ENCODE results near the gene C1orf226. TPM values are rescaled to one million over a fixed set of nuclear protein-coding genes. Genes with fewer than 3 reads are reported as not detected.

C1orf226 gene, protein sequence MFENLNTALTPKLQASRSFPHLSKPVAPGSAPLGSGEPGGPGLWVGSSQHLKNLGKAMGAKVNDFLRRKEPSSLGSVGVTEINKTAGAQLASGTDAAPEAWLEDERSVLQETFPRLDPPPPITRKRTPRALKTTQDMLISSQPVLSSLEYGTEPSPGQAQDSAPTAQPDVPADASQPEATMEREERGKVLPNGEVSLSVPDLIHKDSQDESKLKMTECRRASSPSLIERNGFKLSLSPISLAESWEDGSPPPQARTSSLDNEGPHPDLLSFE
- polyA plus RNA-seq (2011; rRNA removed) (0.37 and 0.56 TPM in 2 replicates), polyA plus RNA-seq (2017; fragmentation: RNase III; extraction: RNeasy Plus Mini Kit Qiagen cat#74134 plus additional on column Dnase treatment) (0.32 to 0.38 TPM (median 0.33 TPM) in 3 replicates), polyA minus RNA-seq (2011; rRNA and poly(A)+ RNA removed) (0.68 and 1.2 TPM in 2 replicates)
- polyA plus RNA-seq (2012; cell fraction: cytosol; rRNA removed), result 0.26 and 0.39 TPM in 2 replicates
- polyA plus RNA-seq (2012; cell fraction: nucleus; rRNA removed), result 0.96 and 1.2 TPM in 2 replicates

DNA sequence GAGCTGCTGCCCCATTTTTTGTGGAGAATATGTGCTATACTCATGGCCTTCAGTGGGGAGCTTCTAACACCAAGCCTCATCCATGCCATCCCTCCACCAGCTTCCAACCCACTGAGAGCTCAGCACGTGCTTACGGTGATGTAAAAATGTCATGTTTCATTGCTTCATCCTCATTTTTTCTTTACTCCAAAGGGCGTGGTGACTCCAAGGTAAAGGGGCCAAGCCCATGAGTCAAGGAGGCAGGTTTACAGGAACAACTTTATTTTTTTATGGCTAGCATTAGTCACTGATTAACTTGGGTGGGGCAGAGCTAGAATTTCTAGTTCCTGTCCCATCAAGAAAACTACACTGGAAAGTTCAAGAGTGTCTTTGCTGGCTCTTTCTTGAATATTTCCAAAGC, at the start of gene C1orf226:
TSS of gene C1orf226 (plus strand) at position 346 of the 400 bp plus-strand sequence. CDS start 174 bp downstream, outside the sequence.
- ATAC-seq, result peak in 1 of 2 experiments; percentile 40; a peak in 3 of 6 replicates

DNA sequence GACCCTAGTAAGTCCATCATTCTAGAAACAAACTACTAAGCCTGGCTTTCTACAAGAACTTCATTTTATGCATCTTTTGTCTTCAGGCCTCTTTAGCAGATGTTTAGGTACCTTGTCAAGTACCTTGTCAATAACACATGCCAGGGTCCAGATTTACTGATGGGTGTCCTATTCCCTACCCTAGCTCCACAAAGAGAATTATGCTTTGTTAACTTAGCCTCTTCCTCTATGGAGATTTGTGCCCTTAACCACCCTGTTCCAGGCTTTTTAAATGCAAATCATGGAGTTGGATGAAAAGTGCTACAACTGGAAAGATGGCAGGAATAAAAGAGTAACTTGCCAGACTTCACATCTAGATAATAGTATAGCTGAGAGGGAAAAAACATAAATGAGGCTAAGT, 47.5 kb upstream of the C1orf226 start:
- POLR2A ChIA-PET, result no interaction called here
- FAIRE-seq, result no peak

More for the DNA sequence above, at the start of gene C1orf226:
- POLR2A ChIA-PET, result no interaction called here
- CTCF ChIA-PET, result interaction anchor here (0.8 to 5.0 kb wide), 3 partner anchors 10 to 325 kb away, joined by 5 to 35 read pairs (median 10); no protein-coding TSS in a partner anchor
- Histone ChIP-seq H3K4me3 (no peak within 1 kb of the TSS), H3K4me2 (peak within 1 kb of the TSS; percentile 69), H3K9me3 (no peaks in the 10 kb centered on the region), H3K27ac (peak within 1 kb of the TSS; percentile 51 to 70; a peak in 5 of 6 replicates), H3K4me1 (peaks cover 20% of the 10 kb centered on the region)
- TF ChIP-seq CEBPB (IDR thresholded peaks at IDR 0.05) (0 out of 4 replicates have a peak, but pooled peaks of 1 of the 2 experiments have one; percentile 34), BHLHE40 (IDR thresholded peaks at IDR 0.05; ENCODE audit: low read depth, low read length) (peak; percentile 40; the same call in 1 of the 2 replicates), MYC (IDR thresholded peaks at IDR 0.05; ENCODE audit: borderline replicate concordance, low read length) (peak; percentile 29; the same call in 1 of the 2 replicates), KDM5A (IDR thresholded peaks at IDR 0.05) (no peak)
- TF ChIP-seq, protein P1, sequence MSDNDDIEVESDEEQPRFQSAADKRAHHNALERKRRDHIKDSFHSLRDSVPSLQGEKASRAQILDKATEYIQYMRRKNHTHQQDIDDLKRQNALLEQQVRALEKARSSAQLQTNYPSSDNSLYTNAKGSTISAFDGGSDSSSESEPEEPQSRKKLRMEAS (IDR thresholded peaks at IDR 0.05), result 0 out of 2 replicates have a peak, but pooled peaks have one; percentile 28
- DNase-seq (ENCODE audit: low read depth in 1 of 2, low spot score in 1 of 2) (peak; percentile 17 to 71), FAIRE-seq (no peak)
- WGBS (ENCODE audit: missing lambda C conversion rate), result 36% methylated on average over 3 of the region's 3 CpGs

DNA sequence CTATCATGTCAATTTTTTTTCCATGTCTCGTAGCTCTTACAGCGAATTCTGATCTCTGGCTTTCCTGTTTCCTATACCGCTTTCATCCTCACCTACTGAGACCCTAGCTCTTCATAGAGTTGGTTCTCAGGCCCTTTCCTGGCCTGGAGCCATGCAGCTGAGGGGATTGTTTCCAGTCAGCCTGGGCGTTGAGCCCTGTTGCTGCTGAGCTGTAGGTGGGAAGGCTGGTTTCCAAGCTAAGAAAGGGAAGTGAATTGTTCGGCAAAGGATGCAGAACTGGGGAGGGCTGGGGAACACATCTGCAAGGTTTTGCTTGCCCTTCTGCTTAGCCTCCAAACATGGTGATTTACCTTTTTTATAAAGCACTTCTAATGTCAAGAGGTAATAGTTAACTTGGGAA, 46.4 kb upstream of the C1orf226 start:
- DNase-seq (ENCODE audit: low read depth in 1 of 2, low spot score in 1 of 2) (no peak), FAIRE-seq (no peak), ATAC-seq (no peak)
- no peak overlapping the region for H3K4me3 ChIP-seq
- H3K4me1 ChIP-seq, result no peaks in the 10 kb centered on the region
- H3K4me2 ChIP-seq, result no peak overlapping the region
- H3K27ac ChIP-seq, result no peak overlapping the region
- 62% methylated on average over 5 of the region's 5 CpGs for WGBS (ENCODE audit: missing lambda C conversion rate)
- H3K9me3 ChIP-seq, result no peaks in the 10 kb centered on the region
- ChIA-PET CTCF (no interaction called here), POLR2A (no interaction called here)
- TF ChIP-seq, protein P2, sequence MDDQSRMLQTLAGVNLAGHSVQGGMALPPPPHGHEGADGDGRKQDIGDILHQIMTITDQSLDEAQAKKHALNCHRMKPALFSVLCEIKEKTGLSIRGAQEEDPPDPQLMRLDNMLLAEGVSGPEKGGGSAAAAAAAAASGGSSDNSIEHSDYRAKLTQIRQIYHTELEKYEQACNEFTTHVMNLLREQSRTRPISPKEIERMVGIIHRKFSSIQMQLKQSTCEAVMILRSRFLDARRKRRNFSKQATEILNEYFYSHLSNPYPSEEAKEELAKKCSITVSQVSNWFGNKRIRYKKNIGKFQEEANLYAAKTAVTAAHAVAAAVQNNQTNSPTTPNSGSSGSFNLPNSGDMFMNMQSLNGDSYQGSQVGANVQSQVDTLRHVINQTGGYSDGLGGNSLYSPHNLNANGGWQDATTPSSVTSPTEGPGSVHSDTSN (IDR thresholded peaks at IDR 0.05), result no peak
- TF ChIP-seq ZC3H11A (IDR thresholded peaks at IDR 0.05), result no peak
- TF ChIP-seq CHD2 (IDR thresholded peaks at IDR 0.05; ENCODE audit: low read length, partially characterized antibody), result no peak
- no peak for TF ChIP-seq POLR2AphosphoS2 (conservative IDR thresholded peaks at IDR 0.05; ENCODE audit: low read length)
- no peak for TF ChIP-seq ESRRA (IDR thresholded peaks at IDR 0.05; ENCODE audit: borderline replicate concordance, low read length)
- TF ChIP-seq, protein P3, sequence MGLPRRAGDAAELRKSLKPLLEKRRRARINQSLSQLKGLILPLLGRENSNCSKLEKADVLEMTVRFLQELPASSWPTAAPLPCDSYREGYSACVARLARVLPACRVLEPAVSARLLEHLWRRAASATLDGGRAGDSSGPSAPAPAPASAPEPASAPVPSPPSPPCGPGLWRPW (IDR thresholded peaks at IDR 0.05), result no peak
- no peak for TF ChIP-seq EP300 (IDR thresholded peaks at IDR 0.05)
- no peak for TF ChIP-seq SMC3 (IDR thresholded peaks at IDR 0.05)
- no peak for TF ChIP-seq MAZ (IDR thresholded peaks at IDR 0.05; ENCODE audit: borderline replicate concordance, low read depth, low read length)
- no peak for TF ChIP-seq TFCP2L1 (CRISPR knock-in tag; IDR thresholded peaks at IDR 0.05)
- no peak for TF ChIP-seq HEYL (CRISPR knock-in tag; IDR thresholded peaks at IDR 0.05)
- TF ChIP-seq GATA3 (IDR thresholded peaks at IDR 0.05; ENCODE audit: borderline replicate concordance), result no peak
- no peak for TF ChIP-seq CHD4 (IDR thresholded peaks at IDR 0.05; ENCODE audit: borderline replicate concordance)
- no peak for TF ChIP-seq FOSB (CRISPR knock-in tag; IDR thresholded peaks at IDR 0.05)
- no peak for TF ChIP-seq NFE2L2 (conservative IDR thresholded peaks at IDR 0.05; ENCODE audit: low read length)

More for the DNA sequence above, 47.5 kb upstream of the C1orf226 start:
- Histone ChIP-seq H3K4me3 (no peak overlapping the region), H3K4me2 (no peak overlapping the region), H3K4me1 (no peaks in the 10 kb centered on the region), H3K9me3 (no peaks in the 10 kb centered on the region), H3K27ac (no peak overlapping the region)
- TF ChIP-seq, protein P4, sequence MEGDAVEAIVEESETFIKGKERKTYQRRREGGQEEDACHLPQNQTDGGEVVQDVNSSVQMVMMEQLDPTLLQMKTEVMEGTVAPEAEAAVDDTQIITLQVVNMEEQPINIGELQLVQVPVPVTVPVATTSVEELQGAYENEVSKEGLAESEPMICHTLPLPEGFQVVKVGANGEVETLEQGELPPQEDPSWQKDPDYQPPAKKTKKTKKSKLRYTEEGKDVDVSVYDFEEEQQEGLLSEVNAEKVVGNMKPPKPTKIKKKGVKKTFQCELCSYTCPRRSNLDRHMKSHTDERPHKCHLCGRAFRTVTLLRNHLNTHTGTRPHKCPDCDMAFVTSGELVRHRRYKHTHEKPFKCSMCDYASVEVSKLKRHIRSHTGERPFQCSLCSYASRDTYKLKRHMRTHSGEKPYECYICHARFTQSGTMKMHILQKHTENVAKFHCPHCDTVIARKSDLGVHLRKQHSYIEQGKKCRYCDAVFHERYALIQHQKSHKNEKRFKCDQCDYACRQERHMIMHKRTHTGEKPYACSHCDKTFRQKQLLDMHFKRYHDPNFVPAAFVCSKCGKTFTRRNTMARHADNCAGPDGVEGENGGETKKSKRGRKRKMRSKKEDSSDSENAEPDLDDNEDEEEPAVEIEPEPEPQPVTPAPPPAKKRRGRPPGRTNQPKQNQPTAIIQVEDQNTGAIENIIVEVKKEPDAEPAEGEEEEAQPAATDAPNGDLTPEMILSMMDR (IDR thresholded peaks at IDR 0.05), result no peak
- TF ChIP-seq BHLHE40 (IDR thresholded peaks at IDR 0.05; ENCODE audit: low read depth, low read length) (no peak), CHD4 (IDR thresholded peaks at IDR 0.05; ENCODE audit: borderline replicate concordance) (no peak), RNF2 (IDR thresholded peaks at IDR 0.05; ENCODE audit: borderline replicate concordance, low read depth) (no peak), PHF8 (IDR thresholded peaks at IDR 0.05; ENCODE audit: borderline replicate concordance, low read depth) (no peak), NFE2L2 (conservative IDR thresholded peaks at IDR 0.05; ENCODE audit: low read length) (no peak), HOXB13 (CRISPR knock-in tag; IDR thresholded peaks at IDR 0.05; ENCODE audit: low read depth) (no peak), POLR2AphosphoS2 (conservative IDR thresholded peaks at IDR 0.05; ENCODE audit: low read length) (no peak), RARB (CRISPR knock-in tag; IDR thresholded peaks at IDR 0.05) (no peak), SREBF2 (IDR thresholded peaks at IDR 0.05) (no peak), JUN (IDR thresholded peaks at IDR 0.05) (no peak), EHF (CRISPR knock-in tag; IDR thresholded peaks at IDR 0.05) (no peak)
- TF ChIP-seq, protein P1 (IDR thresholded peaks at IDR 0.05), result no peak
- TF ChIP-seq, protein P3 (IDR thresholded peaks at IDR 0.05), result no peak
- TF ChIP-seq, protein P5, sequence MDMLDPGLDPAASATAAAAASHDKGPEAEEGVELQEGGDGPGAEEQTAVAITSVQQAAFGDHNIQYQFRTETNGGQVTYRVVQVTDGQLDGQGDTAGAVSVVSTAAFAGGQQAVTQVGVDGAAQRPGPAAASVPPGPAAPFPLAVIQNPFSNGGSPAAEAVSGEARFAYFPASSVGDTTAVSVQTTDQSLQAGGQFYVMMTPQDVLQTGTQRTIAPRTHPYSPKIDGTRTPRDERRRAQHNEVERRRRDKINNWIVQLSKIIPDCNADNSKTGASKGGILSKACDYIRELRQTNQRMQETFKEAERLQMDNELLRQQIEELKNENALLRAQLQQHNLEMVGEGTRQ (IDR thresholded peaks at IDR 0.05), result no peak
- DNase-seq (ENCODE audit: low read depth in 1 of 2, low spot score in 1 of 2) (no peak), ATAC-seq (no peak)
- CTCF ChIA-PET, result no interaction called here
